ENCODE data around the gene RAVER1.
"Not testable (repeated sequence)": the region's sequence is repeated elsewhere in the genome, so short reads cannot be mapped to it uniquely, and the experiment has no call there.

RAVER1 gene

GRCh38 chr19:10339380-10339960 lies 6.1 kb upstream of the RAVER1 start, which contains the start of gene ICAM3:
Gene ICAM3 (minus strand): TSS chr19:10339624. CDS start chr19:10339614, 10 bp downstream.
- DNase-seq (ENCODE audit: low read depth) = no peak

GRCh38 chr19:10338940-10339339 lies 5.6 kb upstream of the RAVER1 start:
- no peak overlapping the region for H3K4me3 ChIP-seq (ENCODE audit: low read length)

More at GRCh38 chr19:10339380-10339960, 6.1 kb upstream of the RAVER1 start, which contains the start of gene ICAM3:
- H3K4me3 ChIP-seq (ENCODE audit: low read length) = no peak within 1 kb of the TSS
- TF ChIP-seq, protein P1, sequence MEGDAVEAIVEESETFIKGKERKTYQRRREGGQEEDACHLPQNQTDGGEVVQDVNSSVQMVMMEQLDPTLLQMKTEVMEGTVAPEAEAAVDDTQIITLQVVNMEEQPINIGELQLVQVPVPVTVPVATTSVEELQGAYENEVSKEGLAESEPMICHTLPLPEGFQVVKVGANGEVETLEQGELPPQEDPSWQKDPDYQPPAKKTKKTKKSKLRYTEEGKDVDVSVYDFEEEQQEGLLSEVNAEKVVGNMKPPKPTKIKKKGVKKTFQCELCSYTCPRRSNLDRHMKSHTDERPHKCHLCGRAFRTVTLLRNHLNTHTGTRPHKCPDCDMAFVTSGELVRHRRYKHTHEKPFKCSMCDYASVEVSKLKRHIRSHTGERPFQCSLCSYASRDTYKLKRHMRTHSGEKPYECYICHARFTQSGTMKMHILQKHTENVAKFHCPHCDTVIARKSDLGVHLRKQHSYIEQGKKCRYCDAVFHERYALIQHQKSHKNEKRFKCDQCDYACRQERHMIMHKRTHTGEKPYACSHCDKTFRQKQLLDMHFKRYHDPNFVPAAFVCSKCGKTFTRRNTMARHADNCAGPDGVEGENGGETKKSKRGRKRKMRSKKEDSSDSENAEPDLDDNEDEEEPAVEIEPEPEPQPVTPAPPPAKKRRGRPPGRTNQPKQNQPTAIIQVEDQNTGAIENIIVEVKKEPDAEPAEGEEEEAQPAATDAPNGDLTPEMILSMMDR (conservative IDR thresholded peaks at IDR 0.05; ENCODE audit: low read depth, low read length) = no peak

GRCh38 chr19:10336725-10337124 lies 3.4 kb upstream of the RAVER1 start:
- H3K4me3 ChIP-seq (ENCODE audit: low read length); DNase-seq (ENCODE audit: low read depth): not testable (repeated sequence)

More at GRCh38 chr19:10338940-10339339, 5.6 kb upstream of the RAVER1 start:
- DNase-seq (ENCODE audit: low read depth) = no peak
- TF ChIP-seq, protein P1 (conservative IDR thresholded peaks at IDR 0.05; ENCODE audit: low read depth, low read length) = no peak

- no peak overlapping the region for H3K4me3 ChIP-seq (ENCODE audit: low read length)
- TF ChIP-seq, protein P1 (conservative IDR thresholded peaks at IDR 0.05; ENCODE audit: low read depth, low read length) = no peak
- DNase-seq (ENCODE audit: low read depth) = no peak
Measured at GRCh38 chr19:10335352-10335985, 2.1 kb upstream of the RAVER1 start.

- H3K4me3 ChIP-seq (ENCODE audit: low read length) = peak overlapping the region; percentile 89
- peak; percentile 68 for DNase-seq (ENCODE audit: low read depth)
- TF ChIP-seq, protein P1 (conservative IDR thresholded peaks at IDR 0.05; ENCODE audit: low read depth, low read length) = peak; percentile 10
Measured at GRCh38 chr19:10334588-10335351, 1.4 kb upstream of the RAVER1 start.

GRCh38 chr19:10333758-10334587 lies 644 bp upstream of the RAVER1 start:
- TF ChIP-seq, protein P1 (conservative IDR thresholded peaks at IDR 0.05; ENCODE audit: low read depth, low read length) = no peak
- no peak for DNase-seq (ENCODE audit: low read depth)
- H3K4me3 ChIP-seq (ENCODE audit: low read length) = peak overlapping the region; percentile 89

Measured in retinal pigment epithelial cell (primary cell).